IMR-90 (cell line): ENCODE measurements around the gene PIAS4.

Experiments
- CEBPB ChIP-seq: IDR thresholded peaks from 2 replicates; pipeline ENCODE4 v1.6.1; 2012; ENCODE audit warnings: low read depth, low read length, improper control_type of control experiment
- POLR2A ChIP-seq: IDR thresholded peaks from 2 replicates; pipeline ENCODE4 v1.6.1; 2012; ENCODE audit warnings: mild to moderate bottlenecking, low read depth, low read length
- SMC3 ChIP-seq: fragments of 150-350 bp; IDR thresholded peaks from 2 replicates; pipeline ENCODE4 v1.6.1; 2016; ENCODE audit warnings: low read depth, mild to moderate bottlenecking, antibody characterized with exemption, low read length, moderate library complexity

DNA sequence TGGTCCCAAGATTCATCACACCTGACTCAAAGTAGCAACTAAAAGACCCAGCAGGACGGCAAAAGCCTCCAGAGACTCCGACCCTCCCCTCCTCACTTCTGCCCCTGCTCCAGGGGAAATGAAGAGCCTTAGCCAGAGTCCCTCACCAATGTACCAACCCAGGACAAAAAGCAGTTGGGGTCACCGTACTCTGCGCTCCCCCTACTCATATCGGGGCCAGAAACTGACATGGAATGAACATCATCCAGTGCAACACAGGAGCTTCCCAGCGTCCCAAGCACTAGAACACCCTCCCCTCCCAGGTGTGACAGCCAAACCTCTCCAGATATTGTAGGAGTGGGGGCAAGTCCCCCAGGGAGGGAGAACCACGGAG lies 24.0 kb upstream of the PIAS4 start:
- TF ChIP-seq POLR2A (no peak; the same call in 1 of the 2 replicates), CEBPB (no peak), SMC3 (no peak)
